ENCODE measurements around the gene BCORL1. TPM values are rescaled to one million over a fixed set of nuclear protein-coding genes. Genes with fewer than 3 reads are reported as not detected.

The BCORL1 gene
- total and polyA plus RNA-seq, 2 of the 8 experiments (the other 6 are each of a cell fraction or from before 2014, with no cell fraction given) = 1.4 to 6.2 TPM

DNA sequence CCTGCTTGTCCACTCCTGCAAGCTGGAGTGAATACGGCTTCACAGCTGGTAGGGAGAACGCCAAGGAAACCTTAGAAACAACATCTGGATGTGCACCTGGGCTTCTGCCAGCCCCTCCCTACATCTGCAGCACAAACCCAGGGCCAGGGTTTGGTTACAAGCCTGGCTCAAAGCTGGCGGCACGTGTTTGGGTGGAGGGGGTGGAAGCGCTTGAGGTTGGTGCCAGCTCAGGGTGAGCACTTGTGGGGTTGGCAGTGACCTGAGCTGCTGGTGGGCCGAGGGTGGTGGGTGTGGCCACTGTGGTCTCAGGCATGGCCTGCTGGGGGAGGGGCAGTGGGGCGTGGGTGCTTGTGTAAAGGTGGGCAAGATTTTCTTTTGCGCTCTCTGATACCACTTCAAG lies 112.3 kb downstream of the BCORL1 start (continued):
- TF ChIP-seq, protein P1, sequence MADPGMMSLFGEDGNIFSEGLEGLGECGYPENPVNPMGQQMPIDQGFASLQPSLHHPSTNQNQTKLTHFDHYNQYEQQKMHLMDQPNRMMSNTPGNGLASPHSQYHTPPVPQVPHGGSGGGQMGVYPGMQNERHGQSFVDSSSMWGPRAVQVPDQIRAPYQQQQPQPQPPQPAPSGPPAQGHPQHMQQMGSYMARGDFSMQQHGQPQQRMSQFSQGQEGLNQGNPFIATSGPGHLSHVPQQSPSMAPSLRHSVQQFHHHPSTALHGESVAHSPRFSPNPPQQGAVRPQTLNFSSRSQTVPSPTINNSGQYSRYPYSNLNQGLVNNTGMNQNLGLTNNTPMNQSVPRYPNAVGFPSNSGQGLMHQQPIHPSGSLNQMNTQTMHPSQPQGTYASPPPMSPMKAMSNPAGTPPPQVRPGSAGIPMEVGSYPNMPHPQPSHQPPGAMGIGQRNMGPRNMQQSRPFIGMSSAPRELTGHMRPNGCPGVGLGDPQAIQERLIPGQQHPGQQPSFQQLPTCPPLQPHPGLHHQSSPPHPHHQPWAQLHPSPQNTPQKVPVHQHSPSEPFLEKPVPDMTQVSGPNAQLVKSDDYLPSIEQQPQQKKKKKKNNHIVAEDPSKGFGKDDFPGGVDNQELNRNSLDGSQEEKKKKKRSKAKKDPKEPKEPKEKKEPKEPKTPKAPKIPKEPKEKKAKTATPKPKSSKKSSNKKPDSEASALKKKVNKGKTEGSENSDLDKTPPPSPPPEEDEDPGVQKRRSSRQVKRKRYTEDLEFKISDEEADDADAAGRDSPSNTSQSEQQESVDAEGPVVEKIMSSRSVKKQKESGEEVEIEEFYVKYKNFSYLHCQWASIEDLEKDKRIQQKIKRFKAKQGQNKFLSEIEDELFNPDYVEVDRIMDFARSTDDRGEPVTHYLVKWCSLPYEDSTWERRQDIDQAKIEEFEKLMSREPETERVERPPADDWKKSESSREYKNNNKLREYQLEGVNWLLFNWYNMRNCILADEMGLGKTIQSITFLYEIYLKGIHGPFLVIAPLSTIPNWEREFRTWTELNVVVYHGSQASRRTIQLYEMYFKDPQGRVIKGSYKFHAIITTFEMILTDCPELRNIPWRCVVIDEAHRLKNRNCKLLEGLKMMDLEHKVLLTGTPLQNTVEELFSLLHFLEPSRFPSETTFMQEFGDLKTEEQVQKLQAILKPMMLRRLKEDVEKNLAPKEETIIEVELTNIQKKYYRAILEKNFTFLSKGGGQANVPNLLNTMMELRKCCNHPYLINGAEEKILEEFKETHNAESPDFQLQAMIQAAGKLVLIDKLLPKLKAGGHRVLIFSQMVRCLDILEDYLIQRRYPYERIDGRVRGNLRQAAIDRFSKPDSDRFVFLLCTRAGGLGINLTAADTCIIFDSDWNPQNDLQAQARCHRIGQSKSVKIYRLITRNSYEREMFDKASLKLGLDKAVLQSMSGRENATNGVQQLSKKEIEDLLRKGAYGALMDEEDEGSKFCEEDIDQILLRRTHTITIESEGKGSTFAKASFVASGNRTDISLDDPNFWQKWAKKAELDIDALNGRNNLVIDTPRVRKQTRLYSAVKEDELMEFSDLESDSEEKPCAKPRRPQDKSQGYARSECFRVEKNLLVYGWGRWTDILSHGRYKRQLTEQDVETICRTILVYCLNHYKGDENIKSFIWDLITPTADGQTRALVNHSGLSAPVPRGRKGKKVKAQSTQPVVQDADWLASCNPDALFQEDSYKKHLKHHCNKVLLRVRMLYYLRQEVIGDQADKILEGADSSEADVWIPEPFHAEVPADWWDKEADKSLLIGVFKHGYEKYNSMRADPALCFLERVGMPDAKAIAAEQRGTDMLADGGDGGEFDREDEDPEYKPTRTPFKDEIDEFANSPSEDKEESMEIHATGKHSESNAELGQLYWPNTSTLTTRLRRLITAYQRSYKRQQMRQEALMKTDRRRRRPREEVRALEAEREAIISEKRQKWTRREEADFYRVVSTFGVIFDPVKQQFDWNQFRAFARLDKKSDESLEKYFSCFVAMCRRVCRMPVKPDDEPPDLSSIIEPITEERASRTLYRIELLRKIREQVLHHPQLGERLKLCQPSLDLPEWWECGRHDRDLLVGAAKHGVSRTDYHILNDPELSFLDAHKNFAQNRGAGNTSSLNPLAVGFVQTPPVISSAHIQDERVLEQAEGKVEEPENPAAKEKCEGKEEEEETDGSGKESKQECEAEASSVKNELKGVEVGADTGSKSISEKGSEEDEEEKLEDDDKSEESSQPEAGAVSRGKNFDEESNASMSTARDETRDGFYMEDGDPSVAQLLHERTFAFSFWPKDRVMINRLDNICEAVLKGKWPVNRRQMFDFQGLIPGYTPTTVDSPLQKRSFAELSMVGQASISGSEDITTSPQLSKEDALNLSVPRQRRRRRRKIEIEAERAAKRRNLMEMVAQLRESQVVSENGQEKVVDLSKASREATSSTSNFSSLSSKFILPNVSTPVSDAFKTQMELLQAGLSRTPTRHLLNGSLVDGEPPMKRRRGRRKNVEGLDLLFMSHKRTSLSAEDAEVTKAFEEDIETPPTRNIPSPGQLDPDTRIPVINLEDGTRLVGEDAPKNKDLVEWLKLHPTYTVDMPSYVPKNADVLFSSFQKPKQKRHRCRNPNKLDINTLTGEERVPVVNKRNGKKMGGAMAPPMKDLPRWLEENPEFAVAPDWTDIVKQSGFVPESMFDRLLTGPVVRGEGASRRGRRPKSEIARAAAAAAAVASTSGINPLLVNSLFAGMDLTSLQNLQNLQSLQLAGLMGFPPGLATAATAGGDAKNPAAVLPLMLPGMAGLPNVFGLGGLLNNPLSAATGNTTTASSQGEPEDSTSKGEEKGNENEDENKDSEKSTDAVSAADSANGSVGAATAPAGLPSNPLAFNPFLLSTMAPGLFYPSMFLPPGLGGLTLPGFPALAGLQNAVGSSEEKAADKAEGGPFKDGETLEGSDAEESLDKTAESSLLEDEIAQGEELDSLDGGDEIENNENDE (IDR thresholded peaks at IDR 0.05; ENCODE audit: insufficient replicate concordance, low read length) = no peak
- TF ChIP-seq ZNF274 (IDR thresholded peaks at IDR 0.05; ENCODE audit: borderline replicate concordance, extremely low read depth, low read length) (no peak), CEBPB (IDR thresholded peaks at IDR 0.05; ENCODE audit: low read depth, low read length) (no peak), CBX8 (IDR thresholded peaks at IDR 0.05; ENCODE audit: borderline replicate concordance, low read depth, low read length) (no peak), RFX5 (IDR thresholded peaks at IDR 0.05; ENCODE audit: borderline replicate concordance, low read depth, low read length) (no peak)
